GM11168 (cell line): ENCODE measurements around the gene MORC1.

Source experiments
- in situ Hi-C: fragments of 300-500 bp; cut with MboI; formaldehyde crosslinking; loops from one replicate; pipeline ENCODE4 v1.12.0; 2022; ENCODE audit warnings: low sequenced_read_pairs; ENCODE audit not compliant: unreplicated experiment

MORC1 gene

GRCh38 chr3:109112946-109113760 lies 4.8 kb downstream of the MORC1 start:
- in situ Hi-C loops = no loop called here

- in situ Hi-C loops = no loop called here
These were observed 8.4 kb downstream of the MORC1 start for GRCh38 chr3:109109574-109109973.

- in situ Hi-C loops = no loop called here
These were observed 19.8 kb downstream of the MORC1 start for GRCh38 chr3:109098079-109098644.

GRCh38 chr3:109095166-109095565 lies 22.8 kb downstream of the MORC1 start:
- in situ Hi-C loops = no loop called here

- in situ Hi-C loops = no loop called here
These were observed 24.4 kb downstream of the MORC1 start for GRCh38 chr3:109093561-109093960.

GRCh38 chr3:109091846-109092245 lies 26.1 kb downstream of the MORC1 start:
- in situ Hi-C loops = no loop called here

GRCh38 chr3:109089265-109089664 lies 28.7 kb downstream of the MORC1 start:
- in situ Hi-C loops = loop anchor here (10.0 kb wide), 1 partner anchor 64 kb away; no protein-coding TSS in a partner anchor

GRCh38 chr3:109081746-109082510 lies 36.0 kb downstream of the MORC1 start:
- in situ Hi-C loops = loop anchor here (10.0 kb wide), 1 partner anchor 57 kb away; no protein-coding TSS in a partner anchor

GRCh38 chr3:109080090-109080489 lies 37.8 kb downstream of the MORC1 start:
- in situ Hi-C loops = loop anchor here (10.0 kb wide), 1 partner anchor 55 kb away; no protein-coding TSS in a partner anchor

- in situ Hi-C loops = no loop called here
These were observed 44.8 kb downstream of the MORC1 start for GRCh38 chr3:109073116-109073515.

GRCh38 chr3:109072194-109072593 lies 45.7 kb downstream of the MORC1 start:
- in situ Hi-C loops = no loop called here

- in situ Hi-C loops = no loop called here
These were observed 46.4 kb downstream of the MORC1 start for GRCh38 chr3:109071350-109072142.

- in situ Hi-C loops = no loop called here
These were observed 47.7 kb downstream of the MORC1 start for GRCh38 chr3:109070211-109070610.

- in situ Hi-C loops = no loop called here
These were observed 51.1 kb downstream of the MORC1 start for GRCh38 chr3:109066864-109067263.

GRCh38 chr3:109059264-109059663 lies 58.7 kb downstream of the MORC1 start:
- in situ Hi-C loops = no loop called here

- in situ Hi-C loops = no loop called here
These were observed 60.3 kb downstream of the MORC1 start for GRCh38 chr3:109057616-109058015.

GRCh38 chr3:109057056-109057455 lies 60.9 kb downstream of the MORC1 start:
- in situ Hi-C loops = no loop called here

- in situ Hi-C loops = no loop called here
These were observed 67.3 kb downstream of the MORC1 start for GRCh38 chr3:109050591-109051167.

- in situ Hi-C loops = no loop called here
These were observed 70.6 kb downstream of the MORC1 start for GRCh38 chr3:109047366-109047765.
